Mammary epithelial cell (primary cell): ENCODE results near the gene ZNF236.

ENCODE experiments used
- CTCF ChIP-seq, 2 donors: IDR thresholded peaks in 1 of 2; conservative IDR thresholded peaks in 1 of 2; 2 replicates each; pipeline ENCODE4 v1.5.1; 2011 to 2012; ENCODE audit warnings: inconsistent platforms in 2 of 2, low read length in 2 of 2, mild to moderate bottlenecking in 2 of 2, control low read depth in 1 of 2, low read depth in 1 of 2; ENCODE audit not compliant: insufficient read depth in 1 of 2; ENCODE audit errors: extremely low read depth in 1 of 2
- EZH2 ChIP-seq: IDR thresholded peaks from 2 replicates; pipeline ENCODE4 v1.6.1; 2012; ENCODE audit warnings: low read length, inconsistent platforms, borderline replicate concordance

GRCh38 chr18:76936877-76937276, 114.5 kb downstream of the ZNF236 start:
- TF ChIP-seq CTCF (conservative IDR thresholded peaks at IDR 0.05 in 1 of 2, IDR thresholded peaks at IDR 0.05 in 1 of 2; ENCODE audit: extremely low read depth in 1 of 2, insufficient read depth in 1 of 2, low read depth in 1 of 2, low read length in 2 of 2) = no peak
- no peak for TF ChIP-seq EZH2
